Endothelial cell of umbilical vein (primary cell): Measurements from ENCODE around the gene TXNDC2.

Experiments
- GATA2 ChIP-seq: IDR thresholded peaks from 2 replicates; pipeline ENCODE4 v1.7.0; 2011; ENCODE audit warnings: low read depth, mild to moderate bottlenecking, moderate library complexity, mixed read lengths, low read length; ENCODE audit not compliant: insufficient read length, insufficient read depth
- MYC ChIP-seq: IDR thresholded peaks from one replicate; pipeline ENCODE4 v1.6.1; 2011; ENCODE audit warnings: mild to moderate bottlenecking, low read depth, low read length
- POLR2A ChIP-seq: IDR thresholded peaks from 2 replicates; pipeline ENCODE4 v1.6.1; 2012; ENCODE audit warnings: low read depth, mild to moderate bottlenecking, control low read depth, low read length
- POLR2AphosphoS5 ChIP-seq: IDR thresholded peaks from 2 replicates; pipeline ENCODE4 v1.6.1; 2012; ENCODE audit warnings: low read depth, mild to moderate bottlenecking, control low read depth, low read length, moderate library complexity; ENCODE audit not compliant: insufficient read depth
- TF ChIP-seq, protein P1 (sequence below), 2 donors: IDR thresholded peaks; 1 replicate in 1 of 2; 2 replicates in 1 of 2; pipeline ENCODE4 v1.5.1; 2011; ENCODE audit warnings: low read length in 2 of 2, mild to moderate bottlenecking in 2 of 2, moderate library complexity in 2 of 2, control low read depth in 1 of 2, inconsistent platforms in 1 of 2, low read depth in 1 of 2; ENCODE audit not compliant: insufficient read depth in 1 of 2; ENCODE audit errors: extremely low read depth in 1 of 2
- TF ChIP-seq, protein P2 (sequence below): IDR thresholded peaks from 2 replicates; pipeline ENCODE4 v1.6.1; 2011; ENCODE audit not compliant: insufficient read depth, insufficient read length

DNA sequence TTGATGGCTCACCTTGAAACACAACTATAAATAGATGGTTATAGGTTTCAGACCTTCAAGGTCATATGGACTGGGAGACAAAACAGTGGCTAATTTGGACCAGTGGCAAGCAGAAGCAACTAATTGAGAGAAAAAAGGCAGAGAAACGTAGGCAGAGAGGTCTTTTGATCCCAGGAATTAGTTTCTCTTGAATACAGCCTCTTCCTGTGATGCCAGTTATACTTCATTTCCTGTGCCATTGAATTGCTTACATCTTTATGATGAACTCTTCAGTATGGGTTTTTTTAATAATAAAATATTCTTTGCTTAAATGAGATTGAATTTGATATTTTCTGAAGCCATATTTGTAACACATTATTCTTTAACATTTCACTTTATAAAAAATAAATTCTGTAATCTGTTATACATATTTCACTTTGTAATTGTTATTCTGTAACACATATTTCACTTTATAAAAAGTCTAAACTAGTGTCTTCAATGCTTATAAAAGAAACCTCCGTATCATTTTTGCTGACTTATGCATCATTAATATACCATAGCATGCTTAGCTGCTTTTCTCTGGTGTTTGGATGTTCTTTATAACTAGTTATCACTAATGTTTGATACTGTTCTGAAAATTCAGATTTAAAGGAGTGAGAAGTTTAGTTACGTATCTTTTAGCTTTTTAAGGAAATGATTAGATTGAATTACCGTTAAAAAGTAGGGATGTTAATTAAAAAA is 37.0 kb downstream of the TXNDC2 start:
- TF ChIP-seq, protein P1, sequence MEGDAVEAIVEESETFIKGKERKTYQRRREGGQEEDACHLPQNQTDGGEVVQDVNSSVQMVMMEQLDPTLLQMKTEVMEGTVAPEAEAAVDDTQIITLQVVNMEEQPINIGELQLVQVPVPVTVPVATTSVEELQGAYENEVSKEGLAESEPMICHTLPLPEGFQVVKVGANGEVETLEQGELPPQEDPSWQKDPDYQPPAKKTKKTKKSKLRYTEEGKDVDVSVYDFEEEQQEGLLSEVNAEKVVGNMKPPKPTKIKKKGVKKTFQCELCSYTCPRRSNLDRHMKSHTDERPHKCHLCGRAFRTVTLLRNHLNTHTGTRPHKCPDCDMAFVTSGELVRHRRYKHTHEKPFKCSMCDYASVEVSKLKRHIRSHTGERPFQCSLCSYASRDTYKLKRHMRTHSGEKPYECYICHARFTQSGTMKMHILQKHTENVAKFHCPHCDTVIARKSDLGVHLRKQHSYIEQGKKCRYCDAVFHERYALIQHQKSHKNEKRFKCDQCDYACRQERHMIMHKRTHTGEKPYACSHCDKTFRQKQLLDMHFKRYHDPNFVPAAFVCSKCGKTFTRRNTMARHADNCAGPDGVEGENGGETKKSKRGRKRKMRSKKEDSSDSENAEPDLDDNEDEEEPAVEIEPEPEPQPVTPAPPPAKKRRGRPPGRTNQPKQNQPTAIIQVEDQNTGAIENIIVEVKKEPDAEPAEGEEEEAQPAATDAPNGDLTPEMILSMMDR (IDR thresholded peaks at IDR 0.05; ENCODE audit: extremely low read depth in 1 of 2, insufficient read depth in 1 of 2, low read depth in 1 of 2, low read length in 2 of 2), result no peak
- no peak for TF ChIP-seq GATA2
- TF ChIP-seq POLR2A, result no peak
- TF ChIP-seq POLR2AphosphoS5, result no peak
- no peak for TF ChIP-seq MYC
- TF ChIP-seq, protein P2, sequence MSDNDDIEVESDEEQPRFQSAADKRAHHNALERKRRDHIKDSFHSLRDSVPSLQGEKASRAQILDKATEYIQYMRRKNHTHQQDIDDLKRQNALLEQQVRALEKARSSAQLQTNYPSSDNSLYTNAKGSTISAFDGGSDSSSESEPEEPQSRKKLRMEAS, result no peak
